OCI-LY1 (cell line): ENCODE measurements around the gene ELSPBP1.

Source experiments
- CTCF ChIP-seq: fragments of 200-600 bp; sonication (generic), shearing (Covaris generic); IDR thresholded peaks from 2 replicates; pipeline ENCODE4 v1.5.1; 2017; ENCODE audit warnings: mild to moderate bottlenecking, antibody characterized with exemption, low read length, moderate library complexity, mixed read lengths
- EZH2 ChIP-seq: fragments of 200-600 bp; sonication (generic), shearing (Covaris generic); IDR thresholded peaks from 2 replicates; pipeline ENCODE4 v1.8.0; 2017; ENCODE audit warnings: borderline replicate concordance, mixed run types, mild to moderate bottlenecking, antibody characterized with exemption, low read length, moderate library complexity, mixed read lengths

DNA sequence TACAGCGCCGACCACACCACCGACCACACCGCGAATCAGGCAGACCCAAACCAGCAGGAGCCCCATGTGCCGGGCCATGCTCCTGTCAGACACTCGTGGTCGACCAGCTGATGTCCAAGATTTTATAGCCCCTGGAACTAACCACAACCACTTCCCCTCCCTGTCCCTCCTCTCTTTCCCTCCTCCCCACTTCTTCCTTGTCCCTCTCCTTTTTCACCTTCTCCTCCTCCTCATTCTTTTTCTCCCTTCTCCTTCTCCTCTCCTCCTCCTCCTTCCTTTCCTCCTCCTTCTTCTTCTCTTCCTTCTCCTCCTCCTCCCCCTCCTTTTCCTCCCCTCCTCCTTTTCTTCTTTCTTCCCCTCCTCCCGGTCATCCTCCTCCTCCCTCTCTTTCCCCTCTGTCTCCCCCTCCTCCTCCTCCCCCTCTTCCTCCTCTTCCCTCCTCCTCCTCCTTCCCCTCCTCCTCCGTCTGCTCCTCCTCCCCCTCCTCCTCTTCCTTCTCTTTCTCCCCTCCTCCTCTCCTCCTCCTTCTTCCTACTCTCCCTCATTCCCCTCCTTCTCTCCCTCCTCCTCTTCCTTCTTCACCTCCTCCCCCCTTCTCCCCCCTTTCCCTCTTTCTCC lies 3.1 kb upstream of the ELSPBP1 start:
- TF ChIP-seq CTCF (no peak), EZH2 (no peak)
